ENCODE measurements around the gene BTBD7.
"Not testable (repeated sequence)": the region's sequence is repeated elsewhere in the genome, so short reads cannot be mapped to it uniquely, and the experiment has no call there.

BTBD7 gene

DNA sequence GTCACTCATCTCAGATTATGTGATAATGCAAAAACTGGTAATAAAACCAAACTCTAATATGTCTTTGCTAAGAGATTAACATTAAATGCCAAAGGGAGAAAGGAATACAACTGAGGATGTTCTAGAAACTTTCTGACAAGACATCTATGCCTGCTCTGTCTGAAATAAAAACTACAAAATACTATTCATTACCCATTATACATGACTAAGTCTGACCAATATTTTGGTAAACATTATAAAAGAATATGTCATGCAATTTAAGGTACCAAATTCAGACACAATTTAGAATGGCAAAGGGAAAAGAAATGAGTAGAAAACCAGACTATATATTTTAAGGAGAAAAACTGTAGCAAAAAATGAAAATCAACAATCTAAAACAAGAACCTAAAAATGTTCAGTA, 86.3 kb downstream of the BTBD7 start:
- no peak for DNase-seq (ENCODE audit: low spot score)

DNA sequence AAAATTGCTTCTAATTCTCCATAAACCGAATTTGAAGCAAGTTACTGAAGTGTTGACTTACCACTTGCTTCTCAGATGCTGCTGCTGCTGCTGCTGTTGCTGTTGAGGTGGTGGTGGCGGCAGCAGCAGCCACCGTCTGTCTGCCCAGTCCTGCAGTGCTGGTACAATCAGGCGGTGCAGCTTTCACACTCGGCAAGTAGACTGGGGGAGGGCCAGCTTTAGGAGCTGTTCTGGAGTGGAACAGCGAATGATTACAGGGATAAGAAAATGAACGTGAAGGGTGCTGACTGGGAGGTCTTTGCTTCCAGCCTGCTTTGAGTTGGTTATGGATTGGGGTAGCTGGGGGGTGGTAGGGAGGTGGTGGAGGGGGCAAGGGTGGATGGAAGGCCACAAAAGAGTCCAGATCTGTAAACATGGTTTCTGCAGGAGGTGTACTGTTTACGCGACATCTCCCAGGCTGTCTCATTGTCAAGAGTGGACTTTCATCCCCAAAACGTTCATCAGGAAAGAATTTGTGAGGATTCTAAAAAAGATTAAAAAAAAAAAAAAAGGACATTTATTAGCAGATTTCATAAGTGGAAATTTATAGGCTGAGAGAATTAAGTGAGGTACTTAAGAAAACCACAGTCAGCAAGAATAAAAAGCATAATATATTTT, 86.9 kb downstream of the BTBD7 start:
- no peak for DNase-seq (ENCODE audit: low spot score)

DNA sequence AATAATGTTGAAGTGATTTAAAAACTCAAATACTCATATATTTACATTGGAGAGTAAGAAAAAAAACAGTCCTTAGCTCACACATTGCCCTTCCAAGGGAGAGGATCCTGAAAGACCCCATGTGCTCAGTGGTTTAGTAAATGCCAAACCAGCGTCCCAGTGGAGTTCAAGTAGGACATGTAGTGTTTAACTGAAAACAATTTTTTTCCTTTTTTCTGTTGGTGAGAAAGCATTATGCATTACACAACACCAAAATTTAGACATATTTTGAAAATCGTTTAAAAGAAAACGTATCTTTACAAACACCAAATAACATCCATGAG, 92.2 kb downstream of the BTBD7 start:
- DNase-seq (ENCODE audit: low spot score), result no peak

DNA sequence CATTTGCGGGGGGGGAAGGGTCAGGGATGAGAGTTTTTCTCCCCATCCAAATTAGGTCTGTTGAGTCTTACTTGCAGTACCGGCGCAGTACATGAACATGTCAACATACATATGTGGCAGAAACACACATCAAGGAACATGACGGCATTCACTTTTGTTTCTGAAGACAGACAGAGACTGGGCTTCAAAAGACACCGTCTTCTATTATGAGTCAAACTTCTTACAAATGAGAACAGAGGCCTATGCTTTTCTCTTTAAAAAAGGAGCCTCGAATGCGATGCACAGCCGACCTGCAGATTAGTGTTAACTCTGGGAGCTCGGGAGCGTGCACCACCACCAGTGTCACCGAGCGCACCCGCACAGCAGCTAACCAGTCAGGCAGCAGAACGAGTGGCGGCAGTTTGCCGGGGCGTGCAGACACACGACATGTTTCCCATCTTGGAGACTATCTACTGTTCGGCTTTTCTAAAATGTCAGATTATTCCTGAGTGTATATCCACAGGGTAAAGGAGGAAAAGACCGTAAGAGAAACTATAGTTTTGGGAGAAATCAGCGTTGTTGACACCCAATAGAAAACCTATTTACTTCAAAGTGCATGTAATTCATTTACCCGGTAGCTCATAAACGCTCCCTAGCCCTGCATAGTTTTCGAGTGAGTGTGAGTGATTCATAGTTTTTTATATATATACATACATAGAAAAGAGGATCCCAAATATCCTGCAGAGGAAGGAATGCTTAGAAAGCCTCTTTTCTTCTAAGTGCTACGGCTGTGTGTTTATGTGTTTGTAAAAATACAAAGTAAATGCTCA, 92.8 kb downstream of the BTBD7 start:
- no peak for DNase-seq (ENCODE audit: low spot score)

DNA sequence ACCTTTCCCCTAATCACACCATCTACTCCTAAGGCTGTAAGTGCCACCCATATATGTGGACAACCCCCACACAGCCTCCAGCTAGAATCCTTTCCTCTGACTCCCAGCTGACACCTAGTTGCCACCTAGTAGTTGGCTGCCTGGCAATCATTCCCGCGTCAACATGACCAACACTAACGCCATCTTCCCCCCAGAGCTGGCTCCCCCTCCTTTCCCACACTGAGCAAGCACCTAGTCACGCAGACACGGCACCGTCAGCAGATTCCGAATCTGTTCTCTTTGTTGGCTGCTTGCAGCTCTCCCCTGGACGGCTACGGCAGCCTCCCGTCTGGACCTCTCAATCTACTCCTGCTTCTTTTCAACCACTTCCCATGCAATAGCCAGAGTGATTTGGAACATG, 98.0 kb downstream of the BTBD7 start:
- DNase-seq (ENCODE audit: low spot score), result no peak

DNA sequence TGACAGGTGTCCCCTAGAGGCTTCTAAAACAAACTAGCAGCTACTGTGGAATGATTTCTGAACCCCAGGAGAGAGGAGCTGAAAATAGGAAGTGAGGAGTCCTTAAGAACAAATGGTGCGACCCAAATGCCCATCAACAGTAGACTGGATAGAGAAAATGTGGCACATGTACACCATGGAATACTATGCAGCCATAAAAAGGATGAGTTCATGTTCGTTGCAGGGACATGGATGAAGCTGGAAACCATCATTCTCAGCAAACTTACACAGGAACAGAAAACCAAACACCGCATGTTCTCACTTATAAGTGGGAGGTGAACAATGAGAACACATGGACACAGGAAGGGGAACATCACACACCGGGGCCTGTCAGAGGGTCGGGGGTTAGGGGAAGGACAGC, 99.8 kb downstream of the BTBD7 start:
- not testable (repeated sequence) for DNase-seq (ENCODE audit: low spot score)

DNA sequence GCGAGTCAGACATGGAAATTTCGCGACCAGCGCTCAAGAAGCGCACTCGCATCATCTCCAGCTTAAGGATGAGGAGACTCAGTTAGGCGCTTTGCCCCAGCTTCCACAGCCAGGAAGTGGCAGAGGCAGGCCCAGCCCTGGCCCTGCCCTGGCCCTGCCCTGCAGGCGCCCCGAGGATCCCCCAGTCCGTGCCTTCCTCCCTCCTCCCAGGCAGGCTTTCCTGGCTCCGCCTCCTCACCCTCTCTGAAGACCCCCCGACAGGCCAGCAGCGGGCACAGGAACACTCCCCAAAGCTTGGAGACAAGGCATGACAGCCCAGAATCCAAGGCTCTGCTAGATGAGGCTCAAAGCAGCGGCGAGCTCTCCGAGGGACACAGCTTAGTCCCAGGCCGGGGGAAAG, 100.7 kb downstream of the BTBD7 start:
- no peak for DNase-seq (ENCODE audit: low spot score)

DNA sequence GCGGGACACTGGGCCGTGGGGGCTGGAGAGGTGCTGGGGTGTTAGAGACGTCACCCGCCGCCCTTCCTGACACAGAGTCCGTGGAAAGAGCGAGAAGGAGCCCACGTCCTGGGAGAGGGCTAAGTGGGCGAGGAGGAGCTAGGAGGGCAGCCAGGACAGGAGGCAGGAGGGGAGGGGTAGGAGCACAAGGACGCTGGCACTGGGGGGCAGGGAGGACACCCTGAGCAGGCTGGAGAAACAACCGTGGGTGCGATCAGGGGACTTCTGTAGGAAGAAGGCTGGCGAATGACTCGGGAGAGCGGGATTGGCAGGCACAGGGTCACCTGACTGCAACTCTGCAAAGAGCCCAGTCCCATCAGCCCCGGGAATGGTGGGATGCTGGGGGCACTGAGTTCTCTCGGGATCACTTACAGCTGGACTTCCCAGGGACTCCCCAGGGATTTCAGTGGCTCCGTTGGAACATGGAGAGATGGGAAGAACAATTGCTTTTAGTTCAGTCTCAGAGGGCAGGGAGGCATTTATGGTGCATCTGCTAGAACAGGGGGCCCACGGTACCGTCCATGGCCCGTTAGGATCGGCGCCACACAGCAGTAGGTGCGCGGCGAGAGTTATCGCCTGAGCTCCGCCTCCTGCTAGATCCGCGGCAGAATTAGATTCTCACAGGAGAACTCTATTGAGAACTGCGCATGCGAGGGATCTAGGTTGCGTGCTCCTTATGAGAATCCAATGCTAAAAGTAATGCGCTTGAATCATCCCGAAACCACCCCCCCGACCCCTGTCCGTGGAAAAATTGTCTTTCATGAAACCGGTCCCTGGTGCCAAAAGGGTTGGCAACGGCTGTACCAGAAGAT, 101.5 kb downstream of the BTBD7 start:
- peak; percentile 65 for DNase-seq (ENCODE audit: low spot score)

DNA sequence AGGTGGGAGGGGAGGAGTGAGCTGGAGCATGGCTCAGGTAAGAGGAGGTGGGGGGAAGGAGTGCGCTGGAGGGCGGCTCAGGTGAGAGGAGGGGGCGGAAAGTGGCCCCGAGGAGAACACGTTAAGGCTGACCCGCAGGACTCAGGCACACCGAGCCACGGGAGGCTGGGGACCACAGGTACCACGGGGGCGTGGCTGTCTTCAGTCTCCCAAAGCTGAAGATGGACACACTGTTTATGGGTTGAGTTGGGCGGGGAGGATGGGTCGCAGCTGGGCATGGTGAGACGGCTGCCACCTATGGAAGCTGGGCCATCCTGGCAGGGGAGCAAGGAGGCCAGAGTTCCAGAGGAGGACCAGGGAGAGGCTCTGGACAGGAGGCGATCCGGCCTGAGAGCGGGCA, 102.3 kb downstream of the BTBD7 start:
- no peak for DNase-seq (ENCODE audit: low spot score)

DNA sequence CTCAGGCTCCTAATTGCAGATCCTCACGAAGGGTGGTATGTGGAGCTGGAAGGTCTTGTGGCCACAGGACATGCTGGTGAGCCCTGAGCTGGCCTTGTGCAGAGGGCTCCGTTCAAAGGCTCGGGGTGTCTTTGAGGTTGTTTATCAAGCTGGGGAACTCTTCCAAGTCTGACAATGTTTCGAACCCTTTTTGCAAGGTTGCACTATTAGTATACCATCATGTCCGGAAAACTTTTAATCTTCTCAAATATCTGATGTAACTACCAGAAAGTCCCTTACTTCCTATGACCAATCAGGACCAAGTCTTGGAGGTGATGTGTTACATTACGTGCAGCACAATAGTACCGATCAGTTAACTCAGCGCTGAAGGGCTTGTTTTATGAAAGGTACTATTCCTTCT, 104.3 kb downstream of the BTBD7 start:
- DNase-seq (ENCODE audit: low spot score), result no peak

DNA sequence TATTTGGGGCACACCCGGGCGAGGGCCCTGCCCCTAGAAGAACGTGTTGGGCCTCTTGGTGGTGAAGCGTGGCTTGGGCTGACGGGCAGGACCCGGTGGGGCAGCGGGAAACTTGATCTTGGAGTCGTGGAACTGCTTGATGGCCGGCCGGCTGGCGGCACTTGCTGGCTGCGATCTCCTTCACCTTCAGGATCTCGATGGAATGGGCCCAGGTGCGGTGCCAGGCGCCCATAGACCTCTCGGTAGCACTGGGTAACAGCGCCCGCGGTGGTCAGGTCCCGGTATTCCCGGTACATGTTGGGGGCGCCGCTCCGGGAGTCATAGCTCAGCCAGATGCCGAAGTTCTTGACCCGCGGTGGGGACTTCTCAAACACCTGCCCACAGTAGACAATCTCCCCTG, 109.3 kb downstream of the BTBD7 start:
- DNase-seq (ENCODE audit: low spot score), result no peak

DNA sequence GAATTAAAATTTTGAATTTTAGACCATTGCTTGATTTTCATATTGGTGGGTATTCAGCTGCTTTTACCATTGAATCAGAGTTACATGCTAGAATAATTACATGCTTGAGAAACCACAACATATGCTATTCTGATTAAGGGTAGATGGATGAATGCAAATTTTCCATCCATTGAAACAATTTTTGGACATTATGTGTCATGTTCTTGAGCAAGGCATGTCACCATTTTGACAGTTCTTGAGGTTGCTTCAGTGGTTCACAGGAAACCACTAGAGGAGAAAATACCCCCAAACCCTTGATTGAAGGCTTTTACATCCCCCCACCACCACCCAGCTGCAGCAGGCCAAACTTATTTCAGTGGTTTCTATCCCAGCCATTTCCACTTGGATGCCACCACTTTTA, 112.3 kb downstream of the BTBD7 start:
- DNase-seq (ENCODE audit: low spot score), result no peak

DNA sequence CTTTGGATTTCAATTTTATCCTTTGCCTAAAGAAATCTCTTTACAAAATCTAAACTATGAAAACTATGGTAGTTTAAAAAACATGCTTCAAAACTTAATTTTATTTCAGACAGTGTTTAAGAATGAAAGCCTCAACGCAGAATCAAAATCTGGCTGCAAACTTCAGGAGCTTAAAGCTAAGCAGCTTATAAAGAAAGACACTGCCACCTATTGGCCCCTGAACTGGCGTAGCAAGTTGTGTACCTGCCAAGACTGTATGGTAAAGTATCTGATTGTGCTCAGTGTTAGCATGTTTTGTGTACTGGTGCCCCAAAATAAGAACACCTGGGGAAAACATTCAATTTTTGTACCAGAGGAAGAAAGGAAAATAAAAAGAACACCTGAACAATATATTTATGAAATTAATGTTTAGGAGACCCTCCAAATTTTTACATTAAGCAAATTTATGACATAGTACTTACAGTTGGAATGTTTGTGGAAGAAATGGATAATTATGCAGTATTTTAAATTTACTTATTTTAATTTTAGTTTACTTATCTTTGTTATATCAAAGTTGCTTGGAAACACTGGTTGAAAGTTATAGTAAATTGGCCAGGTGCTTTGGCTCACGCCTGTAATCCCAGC, 113.6 kb downstream of the BTBD7 start:
- peak; percentile 34 for DNase-seq (ENCODE audit: low spot score)

DNA sequence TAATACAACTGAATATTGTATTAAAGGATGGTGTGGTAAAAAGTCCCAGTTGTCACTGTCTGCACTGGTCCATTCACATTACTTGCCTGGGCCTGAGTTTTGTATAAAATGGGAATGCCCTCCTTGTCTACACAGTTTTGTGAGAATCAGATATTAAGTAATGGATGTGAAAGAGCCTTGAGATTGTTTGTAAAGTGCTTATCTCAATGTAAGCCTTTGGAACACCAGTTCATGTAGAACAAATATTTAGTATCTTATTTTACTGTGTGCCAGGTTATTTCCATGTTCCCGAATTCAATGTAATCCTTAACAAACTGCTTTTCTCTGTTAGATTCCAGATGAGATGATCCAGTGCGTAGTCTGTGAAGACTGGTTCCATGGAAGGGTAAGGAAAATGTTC, 118.2 kb downstream of the BTBD7 start:
- DNase-seq (ENCODE audit: low spot score), result no peak

DNA sequence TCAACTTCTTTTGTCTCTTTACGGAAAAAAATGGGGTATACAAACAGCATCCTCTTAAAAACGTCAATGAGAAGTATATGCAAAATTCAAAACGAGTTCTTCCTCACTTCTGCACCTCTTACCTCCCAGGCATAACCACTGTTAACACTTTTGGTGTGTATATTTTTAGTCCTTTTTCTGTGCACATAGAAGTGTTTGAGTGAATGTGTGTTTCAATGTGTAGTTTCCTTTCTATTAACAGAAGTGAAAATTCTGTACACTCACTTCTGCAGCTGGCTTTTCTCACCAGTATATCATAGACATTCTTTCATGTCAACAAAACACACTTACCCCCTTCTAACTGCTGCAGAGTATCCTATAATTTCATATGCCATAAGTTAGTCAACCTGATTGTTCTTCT, 120.4 kb downstream of the BTBD7 start:
- DNase-seq (ENCODE audit: low spot score), result no peak

DNA sequence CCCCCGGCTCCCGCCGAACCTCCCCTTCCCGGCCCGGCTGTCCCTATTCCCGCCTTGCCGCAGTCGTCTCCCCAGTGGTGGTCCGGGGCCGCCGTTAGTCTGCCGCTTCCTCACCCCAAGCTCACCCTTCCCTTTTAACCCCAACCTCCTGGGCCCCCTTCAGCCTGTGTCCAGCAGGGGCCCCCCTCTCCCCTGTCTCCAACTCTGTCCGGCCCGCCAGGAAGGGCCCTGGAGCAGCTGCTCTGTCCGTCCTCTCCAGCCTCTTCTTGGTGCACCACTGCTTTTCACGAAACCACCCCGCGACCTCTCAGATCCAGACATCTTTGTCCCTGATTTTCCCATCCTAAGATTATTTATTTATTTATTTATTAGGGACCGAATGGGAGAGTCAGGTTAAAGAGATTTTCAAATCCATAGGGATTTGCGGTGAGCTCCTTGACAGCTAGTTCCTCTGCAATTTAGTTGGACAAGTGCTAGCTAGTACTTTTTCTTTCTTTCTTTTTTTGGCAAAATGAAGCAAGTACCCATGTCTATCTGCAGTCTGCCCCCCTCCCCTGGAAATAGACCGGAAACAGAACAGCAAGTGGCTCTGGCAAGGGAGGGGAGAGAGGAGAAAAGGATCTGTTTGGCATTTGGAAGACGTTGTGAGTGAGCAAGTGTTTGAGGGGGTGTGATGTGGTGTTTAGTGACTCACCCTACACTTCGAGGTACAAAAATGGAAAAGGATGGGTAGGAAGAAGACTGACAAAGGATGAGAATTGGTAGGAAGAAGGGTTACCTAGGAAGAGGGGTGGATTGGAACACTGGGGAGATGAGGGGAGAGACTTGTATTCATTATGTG, 125.1 kb downstream of the BTBD7 start:
- DNase-seq (ENCODE audit: low spot score), result peak; percentile 47

DNA sequence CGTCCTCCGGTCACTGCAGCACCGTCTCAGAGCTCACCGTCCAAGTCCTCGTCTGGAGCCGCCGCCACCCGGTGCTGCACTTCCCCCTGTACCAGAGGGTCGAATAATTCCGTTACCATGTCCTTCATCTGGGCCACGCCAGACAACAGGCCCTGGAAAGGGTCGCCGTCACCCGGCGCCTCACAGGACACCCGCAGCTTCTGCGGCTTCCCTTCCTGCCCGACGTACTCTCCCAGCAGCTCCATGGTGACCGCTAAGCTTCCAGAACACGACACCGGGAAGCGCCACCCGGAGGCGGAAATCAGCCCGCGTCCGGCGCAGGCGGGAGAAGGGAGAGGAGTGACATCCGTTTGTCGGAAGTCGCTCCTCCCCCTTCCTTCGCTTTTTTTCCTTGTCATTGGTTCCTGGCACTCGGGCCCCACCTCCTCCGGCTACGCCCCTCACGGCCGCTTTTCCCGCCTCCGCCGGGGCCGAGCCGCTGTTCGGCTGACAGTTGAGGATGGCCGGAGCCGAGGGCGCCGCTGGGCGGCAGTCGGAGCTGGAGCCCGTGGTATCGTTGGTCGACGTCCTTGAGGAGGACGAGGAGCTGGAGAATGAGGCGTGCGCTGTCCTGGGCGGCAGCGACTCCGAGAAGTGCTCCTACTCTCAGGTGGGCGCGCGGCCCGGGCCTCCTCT, 125.9 kb downstream of the BTBD7 start, which contains the start of the genes GON7 and UBR7:
TSS of gene GON7 (minus strand) at position 273 of the 675 bp plus-strand sequence. CDS start at position 245, 28 bp downstream.
TSS of gene UBR7 (plus strand) at position 464 of the 675 bp plus-strand sequence. CDS start at position 500, 36 bp downstream.
- DNase-seq (ENCODE audit: low spot score), result peak; percentile 94

DNA sequence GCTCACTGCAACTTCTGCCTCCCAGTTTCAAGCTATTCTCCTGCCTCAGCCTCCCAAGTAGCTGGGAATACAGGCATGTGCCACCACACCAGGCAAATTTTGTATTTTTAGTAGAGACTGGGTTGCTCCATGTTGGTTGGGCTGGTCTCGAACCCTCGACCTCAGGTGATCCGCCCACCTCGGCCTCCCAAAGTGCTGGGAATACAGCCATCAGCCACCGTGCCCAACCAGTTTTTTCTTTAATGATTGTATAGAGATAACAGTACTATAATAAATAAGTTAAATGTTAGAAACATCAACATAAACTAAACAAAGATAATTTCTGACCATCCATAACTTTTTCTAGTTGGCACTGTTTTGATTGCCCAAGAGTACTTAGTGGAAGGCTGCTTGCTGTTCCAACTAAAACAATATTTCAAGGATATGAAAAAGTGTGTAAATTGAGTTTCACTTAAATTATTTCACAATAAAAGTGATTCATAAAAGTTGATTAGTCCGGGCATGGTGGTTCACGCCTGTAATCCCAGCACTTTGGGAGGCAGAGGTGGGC, 131.6 kb downstream of the BTBD7 start:
- DNase-seq (ENCODE audit: low spot score), result no peak

DNA sequence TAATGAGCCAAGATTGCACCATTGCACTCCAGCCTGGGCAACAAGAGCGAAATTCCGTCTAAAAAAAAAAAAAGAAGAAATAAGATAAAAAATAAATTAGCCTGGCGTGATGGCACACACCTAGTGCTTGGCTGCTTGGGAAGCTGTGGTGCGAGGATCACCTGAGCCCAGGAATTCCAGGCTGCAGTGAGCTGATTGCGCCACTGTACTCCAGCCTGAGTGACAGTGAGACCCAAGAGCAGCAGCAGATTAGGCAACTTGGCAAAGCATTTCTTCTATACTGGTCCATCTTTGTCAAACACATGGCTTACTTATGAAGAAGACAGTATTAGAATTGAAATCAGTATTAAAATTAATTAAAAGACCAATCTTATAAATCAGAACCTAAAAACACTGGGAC, 132.3 kb downstream of the BTBD7 start:
- DNase-seq (ENCODE audit: low spot score), result no peak

DNA sequence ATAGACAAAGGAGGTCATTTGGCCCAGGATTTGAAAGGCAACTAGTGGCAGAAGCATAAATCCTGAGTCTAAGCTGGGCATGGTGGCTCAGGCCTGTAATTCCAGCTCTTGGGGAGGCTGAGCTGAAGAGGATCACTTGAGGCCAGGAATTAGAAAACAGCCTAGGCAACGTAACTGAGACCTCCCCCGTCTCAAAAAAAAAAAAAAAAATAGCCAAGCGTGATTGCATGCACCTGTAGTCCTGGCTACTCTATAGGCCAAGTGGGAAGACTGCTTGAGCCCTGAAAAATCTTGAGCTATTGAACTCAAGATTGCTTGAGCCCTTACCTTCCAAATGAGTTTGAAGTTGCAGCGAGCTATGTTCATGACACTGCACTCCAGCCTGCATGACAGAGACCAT, 133.8 kb downstream of the BTBD7 start:
- no peak for DNase-seq (ENCODE audit: low spot score)
